CD4-positive, alpha-beta memory T cell (primary cell): ENCODE results near the gene PTPRD. TPM values are rescaled to one million over a fixed set of nuclear protein-coding genes. Genes with fewer than 3 reads are reported as not detected.

Source experiments
- CTCF ChIA-PET: fragments of 350-600 bp; sonication (Branson Sonifier 250); formaldehyde crosslinking; loops from one replicate; lab custom pipeline; 2021; ENCODE audit warnings: inconsistent platforms; ENCODE audit not compliant: partially characterized antibody; lab: Charles Lee
- POLR2A ChIA-PET: fragments of 350-600 bp; sonication (Branson Sonifier 250); formaldehyde crosslinking; loops from one replicate; lab custom pipeline; 2021; ENCODE audit not compliant: partially characterized antibody; lab: Charles Lee
- DNase-seq, 5 donors: peaks; one replicate each; pipeline versions ENCODE4 v3.0.0 to v3.0.0-alpha.2; 2020 to 2022; ENCODE audit warnings: mixed read lengths in 1 of 5
- H3K27ac ChIP-seq: one replicate; pipeline ENCODE4 v1.7.0; 2013; ENCODE audit warnings: low read depth, low read length
- H3K27me3 ChIP-seq: 2 replicates; pipeline ENCODE4 v1.7.0; 2013; ENCODE audit warnings: mild to moderate bottlenecking, low read length, moderate library complexity; ENCODE audit not compliant: insufficient read depth
- H3K36me3 ChIP-seq: 2 replicates; pipeline ENCODE4 v1.7.0; 2013; ENCODE audit warnings: mild to moderate bottlenecking, low read length, moderate library complexity; ENCODE audit not compliant: insufficient read depth
- H3K4me1 ChIP-seq: 2 replicates; pipeline ENCODE4 v1.7.0; 2013; ENCODE audit warnings: mild to moderate bottlenecking, low read length, moderate library complexity; ENCODE audit not compliant: insufficient read depth
- H3K4me3 ChIP-seq, 2 donors: one replicate each; pipeline ENCODE4 v1.7.0; 2013; ENCODE audit warnings: low read length in 2 of 2, mild to moderate bottlenecking in 1 of 2
- H3K9me3 ChIP-seq, 2 donors: one replicate each; pipeline ENCODE4 v1.7.0; 2013; ENCODE audit warnings: low read length in 2 of 2, control low read depth in 1 of 2; ENCODE audit not compliant: control insufficient read depth in 1 of 2
- H3K27ac Mint-ChIP-seq, 7 donors: one replicate each; pipeline ENCODE4 v1.8.0; 2020 to 2021; ENCODE audit warnings: mixed read lengths in 7 of 7, mild to moderate bottlenecking in 6 of 7, inconsistent platforms in 3 of 7, moderate library complexity in 3 of 7
- H3K27me3 Mint-ChIP-seq, 2 donors: one replicate each; pipeline ENCODE4 v1.8.0; 2020 to 2021; ENCODE audit warnings: mixed read lengths in 2 of 2
- H3K36me3 Mint-ChIP-seq, 2 donors: one replicate each; pipeline ENCODE4 v1.8.0; 2020 to 2021; ENCODE audit warnings: mixed read lengths in 2 of 2, inconsistent platforms in 1 of 2, mild to moderate bottlenecking in 1 of 2
- H3K4me1 Mint-ChIP-seq, 4 donors: one replicate each; pipeline ENCODE4 v1.8.0; 2020 to 2021; ENCODE audit warnings: mixed read lengths in 4 of 4, mild to moderate bottlenecking in 1 of 4
- H3K4me3 Mint-ChIP-seq, 8 donors: one replicate each; pipeline ENCODE4 v1.8.0; 2020 to 2021; ENCODE audit warnings: mixed read lengths in 8 of 8, mild to moderate bottlenecking in 7 of 8, moderate library complexity in 6 of 8, inconsistent platforms in 3 of 8
- H3K9me3 Mint-ChIP-seq, 8 donors: one replicate each; pipeline ENCODE4 v1.8.0; 2020 to 2021; ENCODE audit warnings: mixed read lengths in 8 of 8, mild to moderate bottlenecking in 5 of 8, inconsistent platforms in 3 of 8, moderate library complexity in 1 of 8
- intact Hi-C: fragments of 100-400 bp; cut with micrococcal nuclease; formaldehyde crosslinking; loops from one replicate; pipeline ENCODE4 v1.15.1; 2023
- polyA plus RNA-seq, 2 donors: library from polyadenylated mRNA; unstranded; fragments of 300-500 nt; fragmentation: Illumina TruSeq; gene quantifications; one replicate each; pipeline ENCODE4 v1.2.3, GENCODE V29; 2021
- total RNA-seq, 2 experiments: library from RNA; stranded (reverse); gene quantifications; one replicate each; pipeline ENCODE4 v1.2.3, GENCODE V29; 2021

PTPRD gene
- total and polyA plus RNA-seq, 4 experiments from 2014 or later: not detected

GRCh38 chr9:8651070-8651845 is 1961.5 kb downstream of the PTPRD start:
- CTCF ChIA-PET: no interaction called here

GRCh38 chr9:8649807-8650206 is 1963.0 kb downstream of the PTPRD start:
- ChIA-PET POLR2A (no interaction called here), CTCF (no interaction called here)
- no peaks in the 10 kb centered on the region for H3K4me1 Mint-ChIP-seq
- no peaks in the 10 kb centered on the region for H3K27me3 ChIP-seq
- no peaks in the 10 kb centered on the region for H3K9me3 Mint-ChIP-seq
- H3K36me3 ChIP-seq: no peaks in the 10 kb centered on the region
- intact Hi-C loops: no loop called here
- no peaks in the 10 kb centered on the region for H3K36me3 Mint-ChIP-seq
- H3K27ac ChIP-seq: no peak overlapping the region
- no peak for DNase-seq
- no peaks in the 10 kb centered on the region for H3K9me3 ChIP-seq
- no peaks in the 10 kb centered on the region for H3K4me1 ChIP-seq
- no peaks in the 10 kb centered on the region for H3K27me3 Mint-ChIP-seq
- no peak overlapping the region for H3K4me3 Mint-ChIP-seq
- no peak overlapping the region for H3K27ac Mint-ChIP-seq
- H3K4me3 ChIP-seq: no peak overlapping the region

More at GRCh38 chr9:8651070-8651845, 1961.5 kb downstream of the PTPRD start:
- H3K9me3 ChIP-seq: no peaks in the 10 kb centered on the region
- intact Hi-C loops: no loop called here
- H3K27ac ChIP-seq: no peak overlapping the region
- no peak for DNase-seq
- no peaks in the 10 kb centered on the region for H3K4me1 ChIP-seq
- no peak overlapping the region for H3K4me3 ChIP-seq
- H3K9me3 Mint-ChIP-seq: no peaks in the 10 kb centered on the region
- H3K36me3 ChIP-seq: no peaks in the 10 kb centered on the region
- H3K36me3 Mint-ChIP-seq: no peaks in the 10 kb centered on the region
- POLR2A ChIA-PET: no interaction called here
- H3K4me1 Mint-ChIP-seq: no peaks in the 10 kb centered on the region
- no peak overlapping the region for H3K27ac Mint-ChIP-seq
- no peaks in the 10 kb centered on the region for H3K27me3 Mint-ChIP-seq
- H3K27me3 ChIP-seq: no peaks in the 10 kb centered on the region
- no peak overlapping the region for H3K4me3 Mint-ChIP-seq

DNA sequence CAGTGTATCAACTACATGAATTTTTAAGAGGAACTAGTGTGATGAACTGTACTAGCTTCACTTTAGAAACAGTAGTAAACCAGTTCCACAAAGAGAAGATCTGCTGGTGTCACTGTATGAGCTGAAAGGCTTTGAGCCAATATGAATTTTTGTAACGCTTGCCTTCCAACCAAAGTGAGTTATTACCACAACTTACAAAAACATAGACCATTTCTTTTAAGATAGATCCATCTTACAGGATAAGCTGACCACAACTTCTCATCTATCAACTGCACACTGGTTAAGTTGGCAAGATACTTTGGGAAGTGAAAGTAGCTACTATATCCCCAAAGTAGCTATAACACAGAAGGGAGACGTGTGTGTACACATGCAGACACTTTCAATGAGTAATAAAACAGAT is 1963.6 kb downstream of the PTPRD start:
- Histone ChIP-seq H3K27me3 (no peaks in the 10 kb centered on the region), H3K4me3 (no peak overlapping the region), H3K36me3 (no peaks in the 10 kb centered on the region), H3K4me1 (no peaks in the 10 kb centered on the region), H3K9me3 (no peaks in the 10 kb centered on the region), H3K27ac (no peak overlapping the region)
- ChIA-PET POLR2A (no interaction called here), CTCF (no interaction called here)
- Mint-ChIP-seq H3K27me3 (no peaks in the 10 kb centered on the region), H3K4me1 (no peaks in the 10 kb centered on the region), H3K4me3 (no peak overlapping the region), H3K36me3 (no peaks in the 10 kb centered on the region), H3K9me3 (no peaks in the 10 kb centered on the region), H3K27ac (no peak overlapping the region)
- intact Hi-C loops: no loop called here
- DNase-seq: no peak

DNA sequence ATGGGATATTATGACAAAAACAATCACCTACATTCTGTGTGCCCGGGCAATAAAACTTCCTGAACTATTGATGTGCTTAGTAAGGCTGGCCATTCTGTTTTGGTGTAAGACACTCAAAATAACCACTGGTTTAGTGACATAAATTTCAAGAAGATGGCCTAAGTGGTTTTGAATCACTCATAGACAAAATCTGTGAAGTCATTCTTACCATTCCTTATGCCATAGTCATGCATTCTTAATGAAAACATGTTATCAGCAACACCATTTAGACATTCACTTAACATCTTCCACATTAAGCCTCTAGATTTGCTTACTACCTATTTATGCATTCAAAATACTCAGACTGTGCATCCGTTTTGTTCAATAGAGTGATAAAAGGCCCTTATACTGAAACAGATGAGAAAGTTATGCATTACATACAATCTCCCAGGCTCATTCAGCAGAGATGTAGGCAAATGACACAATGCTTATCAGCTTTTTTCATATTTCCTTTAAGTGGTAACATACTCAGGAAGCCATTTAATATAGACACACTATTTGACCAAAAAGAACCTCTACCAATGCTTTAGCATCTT is 1964.4 kb downstream of the PTPRD start:
- H3K27ac Mint-ChIP-seq: no peak overlapping the region
- Histone ChIP-seq H3K27me3 (no peaks in the 10 kb centered on the region), H3K4me1 (no peaks in the 10 kb centered on the region), H3K27ac (no peak overlapping the region), H3K4me3 (no peak overlapping the region), H3K36me3 (no peaks in the 10 kb centered on the region), H3K9me3 (no peaks in the 10 kb centered on the region)
- ChIA-PET CTCF (no interaction called here), POLR2A (no interaction called here)
- no peaks in the 10 kb centered on the region for H3K9me3 Mint-ChIP-seq
- no peaks in the 10 kb centered on the region for H3K36me3 Mint-ChIP-seq
- intact Hi-C loops: no loop called here
- no peak overlapping the region for H3K4me3 Mint-ChIP-seq
- H3K27me3 Mint-ChIP-seq: no peaks in the 10 kb centered on the region
- no peak for DNase-seq
- no peaks in the 10 kb centered on the region for H3K4me1 Mint-ChIP-seq

DNA sequence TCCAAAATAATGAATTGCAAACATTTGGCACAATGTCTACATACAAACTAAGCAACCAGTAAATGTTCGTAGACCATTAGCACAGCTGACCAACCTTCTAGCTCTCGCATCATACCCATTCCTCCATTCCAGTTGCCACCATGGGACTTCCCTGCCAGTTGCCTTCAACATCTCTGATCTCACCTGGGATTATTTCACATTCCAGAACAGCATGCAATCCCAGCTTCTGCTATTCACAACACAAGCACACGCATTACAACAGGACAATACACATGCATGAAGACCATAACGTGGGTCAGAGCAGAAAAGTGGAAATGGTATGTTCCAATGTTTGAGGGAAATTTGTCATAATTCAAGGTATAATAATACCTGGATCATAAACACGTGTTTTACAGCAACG is 1965.0 kb downstream of the PTPRD start:
- Mint-ChIP-seq H3K9me3 (no peaks in the 10 kb centered on the region), H3K4me3 (no peak overlapping the region), H3K27ac (no peak overlapping the region), H3K36me3 (no peaks in the 10 kb centered on the region), H3K27me3 (no peaks in the 10 kb centered on the region), H3K4me1 (no peaks in the 10 kb centered on the region)
- H3K4me1 ChIP-seq: no peaks in the 10 kb centered on the region
- H3K27me3 ChIP-seq: no peaks in the 10 kb centered on the region
- no peaks in the 10 kb centered on the region for H3K36me3 ChIP-seq
- intact Hi-C loops: no loop called here
- no peak for DNase-seq
- ChIA-PET POLR2A (no interaction called here), CTCF (no interaction called here)
- H3K4me3 ChIP-seq: no peak overlapping the region
- H3K27ac ChIP-seq: no peak overlapping the region
- H3K9me3 ChIP-seq: no peaks in the 10 kb centered on the region

GRCh38 chr9:8644571-8644970 is 1968.2 kb downstream of the PTPRD start:
- intact Hi-C loops: no loop called here
- CTCF ChIA-PET: interaction anchor here (0.6 kb wide), 1 partner anchor 11 kb away, joined by 3 read pairs; no protein-coding TSS in a partner anchor

DNA sequence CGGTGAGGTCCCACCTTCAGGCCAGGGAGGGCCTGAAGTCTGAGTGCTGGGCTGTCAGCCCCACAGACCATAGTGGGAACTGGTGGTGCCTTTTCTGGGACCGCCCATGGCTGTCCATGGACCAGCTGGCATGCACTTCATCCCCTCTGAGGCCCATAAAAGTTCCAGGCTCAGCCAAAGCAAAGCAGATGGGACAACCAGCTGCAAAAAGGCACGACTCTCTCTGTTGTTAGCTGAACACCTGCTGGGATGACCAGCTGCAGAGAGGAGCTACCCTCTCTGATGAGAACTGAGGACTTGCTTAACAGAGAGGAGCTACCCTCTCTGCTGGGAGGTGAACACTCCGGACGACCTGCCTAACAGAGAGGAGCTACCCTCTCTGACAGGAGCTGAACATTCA is 1968.9 kb downstream of the PTPRD start:
- Histone ChIP-seq H3K27ac (no peak overlapping the region), H3K36me3 (no peaks in the 10 kb centered on the region), H3K4me1 (no peaks in the 10 kb centered on the region), H3K9me3 (no peaks in the 10 kb centered on the region), H3K27me3 (no peaks in the 10 kb centered on the region), H3K4me3 (no peak overlapping the region)
- no peak overlapping the region for H3K27ac Mint-ChIP-seq
- no peaks in the 10 kb centered on the region for H3K9me3 Mint-ChIP-seq
- H3K27me3 Mint-ChIP-seq: no peaks in the 10 kb centered on the region
- H3K4me3 Mint-ChIP-seq: no peak overlapping the region
- ChIA-PET POLR2A (no interaction called here), CTCF (interaction anchor here (0.6 kb wide), 1 partner anchor 10 kb away, joined by 3 read pairs; no protein-coding TSS in a partner anchor)
- intact Hi-C loops: no loop called here
- H3K4me1 Mint-ChIP-seq: no peaks in the 10 kb centered on the region
- H3K36me3 Mint-ChIP-seq: no peaks in the 10 kb centered on the region
- no peak for DNase-seq

More at GRCh38 chr9:8644571-8644970, 1968.2 kb downstream of the PTPRD start:
- H3K4me1 ChIP-seq: no peaks in the 10 kb centered on the region
- H3K27me3 ChIP-seq: no peaks in the 10 kb centered on the region
- H3K36me3 Mint-ChIP-seq: no peaks in the 10 kb centered on the region
- no peaks in the 10 kb centered on the region for H3K9me3 ChIP-seq
- H3K27ac Mint-ChIP-seq: no peak overlapping the region
- no peaks in the 10 kb centered on the region for H3K27me3 Mint-ChIP-seq
- POLR2A ChIA-PET: no interaction called here
- H3K4me3 ChIP-seq: no peak overlapping the region
- H3K4me3 Mint-ChIP-seq: no peak overlapping the region
- H3K4me1 Mint-ChIP-seq: no peaks in the 10 kb centered on the region
- no peak overlapping the region for H3K27ac ChIP-seq
- DNase-seq: no peak
- H3K9me3 Mint-ChIP-seq: no peaks in the 10 kb centered on the region
- H3K36me3 ChIP-seq: no peaks in the 10 kb centered on the region
